ENCODE measurements around the gene PRADC1. TPM values are rescaled to one million over a fixed set of nuclear protein-coding genes. Genes with fewer than 3 reads are reported as not detected.

Gene PRADC1
- total RNA-seq, 2 donors from 2014 or later = 11.7 to 21.4 TPM

- no peak overlapping the region for H3K27ac ChIP-seq
- H3K4me1 ChIP-seq = peaks cover 26% of the 10 kb centered on the region
- no peak for DNase-seq
- H3K27me3 ChIP-seq = no peaks in the 10 kb centered on the region
- ATAC-seq = no peak
- H3K9me3 ChIP-seq = no peaks in the 10 kb centered on the region
- TF ChIP-seq CTCF (IDR thresholded peaks at IDR 0.05) (no peak), POLR2A (IDR thresholded peaks at IDR 0.05) (no peak)
- intact Hi-C loops (cut with DNase I) = no loop called here
- H3K4me3 ChIP-seq = no peak overlapping the region
- WGBS, 2 donors = 87 to 90% methylated on average over 5 of the region's 5 CpGs
- H3K36me3 ChIP-seq (replicated peaks in 1 of 2; ENCODE audit: insufficient read depth in 1 of 2, low read depth in 2 of 2) = peaks cover 0 to 5% of the 10 kb centered on the region in 2 donors
Measured at GRCh38 chr2:73217160-73217559, 15.9 kb downstream of the PRADC1 start.

- Histone ChIP-seq H3K36me3 (replicated peaks in 1 of 2; ENCODE audit: insufficient read depth in 1 of 2, low read depth in 2 of 2) (peaks cover 0 to 2% of the 10 kb centered on the region in 2 donors), H3K27me3 (no peaks in the 10 kb centered on the region), H3K4me3 (no peak overlapping the region), H3K27ac (no peak overlapping the region), H3K4me1 (peaks cover 26% of the 10 kb centered on the region), H3K9me3 (no peaks in the 10 kb centered on the region)
- TF ChIP-seq POLR2A (IDR thresholded peaks at IDR 0.05) = no peak
- no peak for TF ChIP-seq CTCF (IDR thresholded peaks at IDR 0.05)
- ATAC-seq (no peak), DNase-seq (no peak)
- whole genome bisulfite sequencing, 2 donors = 59 to 60% methylated on average over 4 of the region's 4 CpGs
- intact Hi-C loops (cut with DNase I) = no loop called here
Measured at GRCh38 chr2:73215254-73215653, 17.8 kb downstream of the PRADC1 start.

- Histone ChIP-seq H3K27me3 (no peaks in the 10 kb centered on the region), H3K9me3 (no peaks in the 10 kb centered on the region), H3K36me3 (replicated peaks in 1 of 2; ENCODE audit: insufficient read depth in 1 of 2, low read depth in 2 of 2) (no peaks in the 10 kb centered on the region), H3K4me1 (peaks cover 26% of the 10 kb centered on the region), H3K4me3 (peak within 1 kb of the TSS; percentile 60 to 83), H3K27ac (peak within 1 kb of the TSS; percentile 16 to 59 (median 40))
- intact Hi-C loops (cut with DNase I) = no loop called here
- TF ChIP-seq CTCF (IDR thresholded peaks at IDR 0.05) = no peak
- TF ChIP-seq POLR2A (IDR thresholded peaks at IDR 0.05) = peak; percentile 25 to 69 (median 68)
- 1 to 2% methylated on average over 18 to 63 of the region's 64 CpGs for WGBS, 2 donors
- peak; percentile 91 for ATAC-seq
- DNase-seq = peak; percentile 81 to 88 (median 85)
Measured at GRCh38 chr2:73214120-73215035, 18.7 kb downstream of the PRADC1 start, which contains the start of gene SMYD5. SMYD5 (plus strand) TSS chr2:73214245; CDS start chr2:73214267, 22 bp downstream.

GRCh38 chr2:73212448-73213176, 20.4 kb downstream of the PRADC1 start:
- Histone ChIP-seq H3K36me3 (replicated peaks in 1 of 2; ENCODE audit: insufficient read depth in 1 of 2, low read depth in 2 of 2) (no peaks in the 10 kb centered on the region), H3K27me3 (no peaks in the 10 kb centered on the region), H3K9me3 (no peaks in the 10 kb centered on the region), H3K27ac (no peak overlapping the region), H3K4me1 (peaks cover 26% of the 10 kb centered on the region), H3K4me3 (no peak overlapping the region)
- WGBS, 2 donors = 46 to 55% methylated on average over 14 to 20 of the region's 20 CpGs
- TF ChIP-seq CTCF (IDR thresholded peaks at IDR 0.05) (peak; percentile 70 to 92 (median 82)), POLR2A (IDR thresholded peaks at IDR 0.05) (no peak)
- ATAC-seq (peak; percentile 78), DNase-seq (peak; percentile 70 to 79 (median 74))
- intact Hi-C loops (cut with DNase I) = no loop called here

Measured in body of pancreas (tissue), 4 donors.